Dermis microvascular lymphatic vessel endothelial cell (primary cell): ENCODE results near the gene OXSR1. TPM values are rescaled to one million over a fixed set of nuclear protein-coding genes. Genes with fewer than 3 reads are reported as not detected.
A peak's percentile ranks its signal among the peaks of the same experiment; 100 is the strongest.
"Not testable (repeated sequence)": the region's sequence is repeated elsewhere in the genome, so short reads cannot be mapped to it uniquely, and the experiment has no call there.

Experiments
- DNase-seq, 2 donors: peaks; one replicate each; pipeline versions ENCODE4 v3.0.0 to v3.0.0-alpha.2; 2010; ENCODE audit warnings: low read depth in 2 of 2
- total RNA-seq: library from RNA; depleted of rRNA; stranded (reverse); fragments of >200 nt; gene quantifications from 2 replicates; pipeline ENCODE4 v1.2.1, GENCODE V29; 2014

The OXSR1 gene
- total RNA-seq, 1 donor from 2014 or later, result 28.2 TPM

- DNase-seq, result peak in 1 of 2 donors; percentile 28
Observed at GRCh38 chr3:38165722-38166387, 518 bp downstream of the OXSR1 start.

- no peak for DNase-seq
Observed at GRCh38 chr3:38167591-38167990, 2.3 kb downstream of the OXSR1 start.

DNA sequence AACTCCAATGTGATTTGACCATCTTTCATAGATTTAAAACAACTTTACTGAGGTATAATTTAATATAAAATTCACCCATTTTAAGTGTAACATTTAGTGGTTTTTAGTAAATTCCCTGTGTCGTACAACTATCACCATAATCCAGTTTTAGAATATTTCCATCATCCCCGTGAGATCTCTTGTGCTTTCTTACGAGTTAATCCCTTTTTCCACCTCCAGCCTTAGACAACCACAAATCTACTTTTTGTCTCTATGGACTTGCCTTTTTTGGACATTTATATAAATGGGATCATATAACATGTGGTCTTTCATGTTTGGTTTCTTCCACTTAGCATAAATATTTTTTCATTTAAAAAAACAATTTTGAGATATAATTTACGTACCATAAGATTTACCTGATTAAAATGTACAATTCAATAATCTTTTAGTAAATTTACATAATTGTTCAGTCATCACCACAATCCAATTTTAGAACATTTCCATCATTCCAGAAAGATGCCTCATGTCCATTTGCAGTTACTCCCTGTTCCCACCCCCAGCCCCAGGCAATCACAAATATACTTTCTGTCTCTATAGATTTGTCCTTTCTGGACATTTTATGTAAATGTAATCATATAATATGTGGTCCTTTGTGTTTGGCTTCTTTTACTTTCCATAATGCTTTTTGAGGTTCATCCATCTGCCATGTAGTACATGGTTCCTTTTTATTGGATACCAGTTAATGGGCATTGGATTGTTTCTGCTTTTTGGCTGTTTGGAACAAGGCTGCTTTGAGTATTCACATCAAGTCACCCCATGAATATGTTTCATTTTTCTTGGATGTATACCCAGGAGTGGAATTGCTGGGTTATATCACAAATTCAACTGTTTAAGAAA, 3.1 kb downstream of the OXSR1 start:
- DNase-seq, result no peak

- DNase-seq, result no peak
Observed at GRCh38 chr3:38169027-38169317, 3.6 kb downstream of the OXSR1 start.

DNA sequence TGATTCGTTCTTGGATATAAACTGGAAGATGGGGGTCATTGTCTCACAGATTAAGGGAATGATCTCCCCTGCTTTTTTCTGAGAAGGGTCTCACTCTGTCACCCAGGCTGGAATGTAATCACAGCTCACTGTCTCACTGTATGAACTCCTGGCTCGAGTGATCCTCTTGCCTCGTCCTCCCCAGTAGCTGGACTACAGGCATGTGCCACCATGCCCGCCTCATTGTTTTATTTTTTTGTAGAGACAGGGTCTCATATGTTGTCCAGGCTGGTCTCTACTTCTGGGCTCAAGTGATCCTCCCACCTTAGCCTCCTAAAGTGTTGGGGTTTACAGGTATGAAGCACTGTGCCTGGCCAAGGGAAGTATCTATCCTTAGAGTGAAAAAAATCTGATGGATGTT, 5.4 kb downstream of the OXSR1 start:
- DNase-seq, result no peak

DNA sequence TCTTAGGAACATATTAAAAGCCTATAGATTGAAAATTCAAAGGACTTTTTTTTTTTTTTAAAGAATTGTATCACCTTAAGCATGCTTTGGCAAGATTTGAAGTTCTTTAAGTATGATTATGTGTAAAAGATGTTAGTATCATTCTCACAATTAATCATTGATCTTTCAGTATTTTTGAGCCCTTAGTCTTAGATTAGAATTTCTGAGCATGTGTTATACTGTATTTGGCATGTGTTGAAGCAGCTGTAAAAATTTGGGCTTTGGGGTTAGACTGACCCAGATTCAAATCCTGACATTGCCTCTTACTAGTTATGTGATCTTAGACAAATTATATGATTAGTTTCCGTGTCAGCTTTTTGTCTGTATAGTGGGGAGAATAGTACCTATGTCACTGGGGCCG, 6.3 kb downstream of the OXSR1 start:
- DNase-seq, result no peak

DNA sequence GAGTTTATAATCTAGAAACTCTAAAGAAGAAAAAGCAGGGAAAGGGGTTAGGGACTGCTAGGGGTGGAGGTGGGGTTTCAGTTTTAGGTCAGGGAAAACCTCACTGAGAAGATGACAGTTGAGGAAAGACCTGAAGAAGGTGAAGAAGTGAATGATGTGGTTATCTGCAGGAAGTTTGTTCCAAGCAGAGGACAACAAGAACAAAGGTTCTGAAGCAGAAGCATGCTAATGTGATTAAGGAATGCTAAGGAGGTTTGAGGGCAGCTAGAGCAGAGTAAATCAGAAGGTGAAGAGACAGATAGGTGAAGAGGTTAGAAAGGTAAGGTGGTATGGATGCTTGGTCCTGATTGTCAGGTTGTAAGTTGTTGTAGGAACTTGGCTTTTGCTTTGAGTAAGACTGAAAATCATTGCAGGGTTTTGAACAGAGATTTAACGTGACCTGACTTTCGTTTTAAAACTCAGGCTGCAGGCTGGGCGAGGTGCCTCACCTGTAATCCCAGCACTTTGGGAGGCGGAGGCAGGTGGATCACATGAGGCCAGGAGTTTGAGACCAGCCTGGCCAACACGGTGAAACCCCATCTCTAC, 8.6 kb downstream of the OXSR1 start:
- DNase-seq, result no peak

DNA sequence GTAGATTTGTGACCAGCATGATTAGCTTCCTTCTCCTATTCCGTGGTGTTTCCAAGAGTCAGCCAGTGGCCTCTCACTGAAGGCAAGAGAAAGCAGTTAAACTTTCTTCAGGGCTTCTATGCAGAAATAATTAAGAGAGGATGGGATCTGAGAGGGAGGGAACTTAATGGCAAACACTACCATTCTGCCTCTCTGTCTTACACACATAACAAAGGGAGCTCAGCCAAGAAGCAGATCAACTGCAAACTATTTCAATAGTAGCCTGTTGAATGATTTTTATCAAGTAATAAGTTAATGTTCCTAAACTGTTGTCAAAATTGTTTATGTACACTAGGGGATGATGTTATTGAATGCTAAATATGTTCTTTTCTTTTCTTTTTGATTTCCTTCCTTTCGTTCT, 11.8 kb downstream of the OXSR1 start:
- DNase-seq, result no peak

DNA sequence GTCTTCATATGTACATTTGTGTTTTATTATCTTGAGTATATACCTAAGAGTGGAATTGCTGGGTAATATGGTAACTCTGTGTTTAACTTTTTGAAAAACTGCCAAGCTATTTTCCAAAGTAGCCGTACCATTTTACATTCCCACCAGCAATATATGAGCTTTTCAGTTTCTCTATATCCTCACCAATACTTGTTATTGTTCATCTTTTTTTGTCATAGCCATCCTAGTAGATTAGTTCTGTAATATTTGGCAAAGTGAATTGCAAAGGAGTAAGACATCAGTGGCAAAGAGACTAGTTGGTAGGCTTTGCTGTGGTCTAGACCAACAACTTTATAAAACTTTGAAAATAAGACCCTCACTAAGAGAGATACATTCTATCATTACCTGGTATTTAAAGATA, 21.4 kb downstream of the OXSR1 start:
- no peak for DNase-seq

DNA sequence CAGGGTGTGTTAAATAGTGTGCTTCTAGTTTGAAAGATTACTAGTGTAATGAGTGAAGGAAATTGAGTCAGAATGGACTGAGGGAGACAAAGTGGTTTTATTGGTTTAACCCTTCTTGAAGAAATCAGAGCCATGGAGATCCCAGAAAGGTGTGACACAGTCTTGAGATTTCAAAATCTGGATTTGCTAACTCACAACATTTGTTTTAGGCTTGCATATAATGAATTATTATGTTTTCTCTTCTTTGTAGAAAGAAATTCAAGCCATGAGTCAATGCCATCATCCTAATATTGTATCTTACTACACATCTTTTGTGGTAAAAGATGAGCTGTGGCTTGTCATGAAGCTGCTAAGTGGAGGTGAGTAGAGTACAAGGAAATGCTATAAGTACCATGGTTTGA, 25.1 kb downstream of the OXSR1 start:
- no peak for DNase-seq

GRCh38 chr3:38202931-38203330, 37.6 kb downstream of the OXSR1 start:
- not testable (repeated sequence) for DNase-seq

DNA sequence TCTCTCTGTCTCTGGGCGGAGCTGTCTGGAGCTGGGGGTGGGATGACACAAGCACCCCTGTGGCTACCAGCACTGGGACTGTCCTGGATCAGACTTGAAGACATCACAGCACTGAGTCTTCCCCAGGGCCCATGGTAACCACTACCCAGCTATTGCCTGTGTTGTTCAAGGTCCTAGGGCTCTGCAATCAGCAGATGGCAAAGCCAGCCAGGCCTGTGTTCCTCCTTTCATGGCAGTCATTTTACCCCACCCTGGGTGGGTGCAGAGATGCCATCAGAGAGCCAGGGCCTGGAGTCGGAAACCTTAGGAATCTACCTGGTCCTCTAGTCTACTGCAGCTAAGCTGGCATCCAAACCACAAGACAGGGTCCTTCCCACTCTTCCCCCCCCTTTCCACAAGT, 38.4 kb downstream of the OXSR1 start:
- no peak for DNase-seq

DNA sequence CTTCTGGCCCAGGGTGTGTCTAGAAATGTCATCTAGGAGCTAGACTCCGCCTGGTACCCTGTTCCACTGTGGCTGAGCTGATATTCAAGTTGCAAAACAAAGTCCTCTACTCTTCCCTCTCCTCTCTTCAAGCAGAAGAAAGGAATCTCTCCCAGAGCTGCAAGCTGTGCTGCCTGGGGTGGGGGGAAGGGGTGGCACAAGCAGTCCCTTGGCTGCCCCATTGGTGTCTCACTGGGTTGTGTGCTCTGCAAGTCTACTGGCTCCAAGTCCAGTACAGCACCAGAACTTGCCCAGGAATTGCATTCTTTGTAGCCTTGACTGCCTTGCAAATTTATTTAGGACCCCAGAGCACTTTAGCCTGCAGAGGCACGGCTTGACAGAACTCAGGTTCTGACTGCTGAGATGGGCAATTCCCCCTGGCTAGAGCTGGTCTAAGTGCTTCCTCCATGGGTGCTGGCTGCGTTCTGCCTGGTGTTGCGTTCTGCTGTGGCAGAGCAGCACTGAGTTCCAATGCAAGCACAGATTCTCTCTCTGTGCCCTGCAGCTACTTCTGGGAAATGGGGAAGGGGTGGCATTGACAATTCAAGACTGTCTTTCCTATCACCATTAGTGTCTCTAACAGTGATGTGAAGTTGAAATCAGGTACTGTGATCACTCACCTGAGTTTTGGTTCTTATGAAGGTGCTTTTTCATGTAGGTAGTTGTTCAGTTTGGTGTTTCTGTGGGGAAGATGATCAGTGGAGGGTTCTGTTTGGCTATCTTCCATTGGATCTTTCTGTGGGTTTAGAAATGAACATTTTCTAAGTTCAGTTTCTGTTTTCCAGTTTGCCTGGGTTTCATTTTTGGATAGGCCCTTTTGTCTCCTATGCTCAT, 39.5 kb downstream of the OXSR1 start:
- no peak for DNase-seq

DNA sequence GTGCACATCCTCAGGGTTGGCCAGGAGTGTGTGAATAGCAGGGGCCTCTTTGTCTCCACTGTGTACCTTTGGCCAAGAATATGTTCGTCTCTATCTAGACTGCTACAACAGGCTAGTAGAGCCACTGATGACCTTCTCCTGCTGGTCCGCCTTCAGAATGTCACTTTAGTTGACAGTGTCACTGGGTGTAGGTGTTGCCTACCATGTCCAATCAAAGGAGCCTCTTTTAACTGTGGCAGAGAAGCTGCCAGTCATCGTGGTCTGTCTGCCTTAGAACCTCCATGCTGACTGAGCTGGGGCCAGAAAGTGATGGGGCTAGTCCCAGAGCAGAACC, 40.1 kb downstream of the OXSR1 start:
- no peak for DNase-seq

DNA sequence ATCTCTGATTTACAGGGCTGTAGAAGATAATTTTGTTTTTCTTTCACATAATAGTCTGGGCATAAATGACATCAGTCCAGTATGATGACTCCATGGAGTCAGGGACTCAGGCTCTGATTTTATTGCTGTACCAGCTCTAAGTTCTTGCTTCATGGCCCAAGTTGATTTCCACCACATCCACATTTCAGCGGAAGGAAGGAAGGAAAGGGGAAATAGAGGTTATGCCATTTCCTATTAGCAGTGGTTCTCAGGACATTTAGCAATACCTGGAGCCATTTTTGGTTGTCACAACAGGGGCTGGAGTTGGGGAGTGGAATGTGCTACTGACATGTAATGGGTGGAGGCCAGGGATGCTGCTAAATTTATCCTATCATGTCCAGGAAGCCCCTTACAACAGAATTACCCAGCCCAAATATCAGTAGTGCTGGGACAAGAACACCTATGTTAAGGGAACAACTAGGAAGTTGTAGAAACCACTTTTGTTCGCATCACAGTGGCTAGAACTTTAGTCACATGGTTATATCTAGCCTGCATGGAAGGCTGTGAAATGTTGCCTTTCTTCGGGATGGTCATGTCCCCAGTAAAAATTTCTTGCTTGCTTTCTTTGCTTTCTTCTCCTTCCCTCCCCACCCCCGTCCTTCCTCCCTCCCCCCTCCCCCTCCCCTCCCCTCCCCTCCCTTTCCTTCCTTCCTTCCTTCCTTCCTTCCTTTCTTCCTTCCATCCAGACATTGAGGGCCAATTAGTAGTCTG, 42.1 kb downstream of the OXSR1 start:
- DNase-seq, result no peak

DNA sequence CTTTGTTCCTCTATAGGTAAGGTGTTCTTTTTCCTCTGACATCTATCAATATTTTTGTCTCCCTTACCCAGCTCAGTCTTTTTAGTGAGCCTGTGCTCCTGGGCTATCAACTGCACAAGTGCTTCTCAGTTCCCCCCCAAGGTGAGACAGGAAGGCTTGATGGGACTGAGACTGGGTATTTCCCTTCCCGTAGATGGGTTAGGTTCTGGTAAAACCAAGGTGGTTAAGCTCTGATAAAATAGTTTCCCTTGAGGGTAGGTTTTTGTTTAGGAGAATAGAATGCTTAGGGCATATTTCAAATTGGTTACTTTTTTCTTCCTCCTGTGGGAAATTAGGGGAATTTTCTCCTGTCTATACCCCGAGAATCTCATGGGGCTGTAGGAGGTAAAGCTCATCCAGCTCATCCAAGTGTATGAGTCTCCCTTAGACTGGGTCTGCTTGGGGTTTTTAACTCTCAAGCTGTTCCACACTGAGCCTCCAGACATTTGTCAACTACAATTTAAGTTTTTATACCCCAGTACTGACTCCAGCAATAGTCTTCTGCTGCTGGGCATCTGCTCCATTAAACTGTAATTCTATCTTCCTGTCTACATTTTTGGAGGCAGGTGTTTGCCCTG, 44.9 kb downstream of the OXSR1 start:
- DNase-seq, result no peak

DNA sequence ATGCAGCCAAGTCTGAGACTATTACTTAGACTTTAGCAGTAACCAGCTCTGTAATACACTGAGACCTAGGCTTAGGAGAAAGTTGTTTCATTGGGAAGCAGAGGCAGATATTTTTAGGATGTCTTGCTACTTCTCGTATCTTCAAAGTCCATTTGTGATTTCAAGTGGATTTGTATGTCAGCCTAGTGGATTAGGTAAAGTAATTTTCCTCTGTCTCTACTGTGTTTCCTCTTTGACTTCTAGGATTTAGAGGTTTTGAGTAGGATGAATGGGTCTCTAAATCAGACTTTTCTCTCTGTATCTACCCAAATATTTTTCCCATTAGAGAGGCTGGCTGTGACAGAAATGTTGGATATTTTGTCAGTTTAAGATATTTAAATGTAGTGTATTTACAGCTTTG, 46.8 kb downstream of the OXSR1 start:
- no peak for DNase-seq

- no peak for DNase-seq
Observed at GRCh38 chr3:38214560-38214959, 49.2 kb downstream of the OXSR1 start.

DNA sequence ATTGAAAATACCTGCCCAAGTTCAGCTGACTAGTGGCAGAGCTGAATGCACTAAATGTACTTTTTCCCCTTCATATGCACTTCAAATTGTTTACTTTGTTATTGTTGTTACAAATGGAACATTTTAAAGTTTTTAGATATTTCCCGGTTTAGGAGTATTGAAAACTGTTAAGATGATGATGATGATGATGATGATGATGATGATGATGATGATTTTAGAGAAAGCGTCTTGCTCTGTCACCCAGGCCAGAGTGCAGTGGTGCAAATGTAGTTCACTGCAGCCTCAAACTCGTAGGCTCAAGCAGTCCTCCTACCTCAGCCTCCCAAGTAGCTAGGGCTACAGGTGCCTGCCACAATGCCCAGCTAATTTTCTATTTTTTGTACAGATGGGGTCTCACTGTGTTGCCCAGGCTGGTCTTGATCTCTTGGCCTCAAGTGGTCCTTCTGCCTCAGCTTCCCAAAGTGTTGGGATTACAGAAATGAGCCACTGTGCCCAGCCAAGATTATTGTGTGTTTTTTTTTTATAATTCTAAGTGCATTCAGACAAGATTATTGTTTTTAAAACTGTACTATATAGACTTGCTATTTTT, 54.4 kb downstream of the OXSR1 start:
- DNase-seq, result no peak

GRCh38 chr3:38221005-38221404, 55.7 kb downstream of the OXSR1 start:
- DNase-seq, result no peak
